ENCODE results near the gene AMPD2. TPM values are rescaled to one million over a fixed set of nuclear protein-coding genes. Genes with fewer than 3 reads are reported as not detected.

Gene AMPD2
- total and polyA plus RNA-seq, 2 of the 8 experiments (the other 6 are each of a cell fraction or from before 2014, with no cell fraction given): 37.2 to 67.7 TPM

GRCh38 chr1:109610609-109611307 is 8.9 kb upstream of the AMPD2 start:
- WGBS, 2 experiments (ENCODE audit: extremely low coverage in 1 of 2, insufficient coverage in 1 of 2, insufficient read length in 1 of 2, insufficient replicate concordance in 2 of 2, low coverage in 1 of 2, low lambda C conversion rate in 2 of 2, missing lambda C conversion rate in 1 of 2): 86% methylated on average over 3 of the region's 3 CpGs; no CpG with 5 or more reads in 1 of the 2 experiments
- FAIRE-seq: no peak
- no peak overlapping the region for H3K4me2 ChIP-seq (ENCODE audit: insufficient read depth in 1 of 2, low read depth in 2 of 2, low read length in 2 of 2)

More at GRCh38 chr1:109610609-109611307, 8.9 kb upstream of the AMPD2 start:
- no peak for DNase-seq (ENCODE audit: low read depth in 1 of 2, low spot score in 2 of 2)
- no peak overlapping the region for H3K23ac ChIP-seq (ENCODE audit: insufficient read length)
- no peak for TF ChIP-seq POLR2AphosphoS5 (IDR thresholded peaks at IDR 0.05; ENCODE audit: low read depth, low read length)
- TF ChIP-seq SIX5 (IDR thresholded peaks at IDR 0.05; ENCODE audit: low read depth, low read length): no peak
- no peaks in the 10 kb centered on the region for H3K4me1 ChIP-seq (replicated peaks in 1 of 4; ENCODE audit: control insufficient read depth in 3 of 4, insufficient read depth in 4 of 4, low read length in 3 of 4)
- no peak overlapping the region for H2BK5ac ChIP-seq (ENCODE audit: low read depth, low read length)
- ChIA-PET POLR2A (ENCODE audit: partially characterized antibody) (interaction anchor here (1.8 to 1.9 kb wide), 2 partner anchors 10 kb away, joined by 6 read pairs; partner anchors contain the start of gene AMPD2), CTCF (ENCODE audit: partially characterized antibody) (interaction anchor here (0.9 to 6.8 kb wide), 8 partner anchors 11 to 162 kb away, joined by 3 to 92 read pairs (median 4); no protein-coding TSS in a partner anchor)
- no peak overlapping the region for H3K4me3 ChIP-seq (ENCODE audit: extremely low read depth in 1 of 4, insufficient read depth in 2 of 4, low read depth in 3 of 4, low read length in 4 of 4)
- H2AFZ ChIP-seq (ENCODE audit: low read length): no peak overlapping the region
- H3K27ac ChIP-seq (ENCODE audit: low read depth, low read length): no peak overlapping the region
- no peak overlapping the region for H2BK20ac ChIP-seq (ENCODE audit: low read length)
- no peak overlapping the region for H4K5ac ChIP-seq (ENCODE audit: insufficient read length, low read depth, low read length)
- no peaks in the 10 kb centered on the region for H3K79me2 ChIP-seq (ENCODE audit: control insufficient read depth in 1 of 2, insufficient read depth in 2 of 2, low read length in 2 of 2)
- H3K18ac ChIP-seq (ENCODE audit: extremely low read depth, low read length): no peak overlapping the region
- H2BK15ac ChIP-seq (ENCODE audit: low read length): no peak overlapping the region
- H2BK12ac ChIP-seq (ENCODE audit: low read depth, low read length): no peak overlapping the region
- H3K79me1 ChIP-seq (ENCODE audit: low read depth, low read length): no peaks in the 10 kb centered on the region
- no peaks in the 10 kb centered on the region for H3K23me2 ChIP-seq (ENCODE audit: low read depth, low read length)
- H3K9ac ChIP-seq (replicated peaks in 1 of 4; ENCODE audit: extremely low read depth in 1 of 4, low read depth in 3 of 4, low read length in 3 of 4): no peak overlapping the region
- H2BK120ac ChIP-seq (replicated peaks; ENCODE audit: low read depth, low read length): no peak overlapping the region
- H2AK5ac ChIP-seq (ENCODE audit: low read depth, low read length): no peak overlapping the region
- H4K20me1 ChIP-seq (replicated peaks in 1 of 2; ENCODE audit: control insufficient read depth in 1 of 2, insufficient read depth in 2 of 2, low read length in 2 of 2): no peaks in the 10 kb centered on the region
- no peaks in the 10 kb centered on the region for H3K9me3 ChIP-seq (ENCODE audit: insufficient read depth in 2 of 2, low read depth in 1 of 2, low read length in 1 of 2)
- H3K56ac ChIP-seq (replicated peaks; ENCODE audit: insufficient read length, low read depth, low read length): no peak overlapping the region
- H4K91ac ChIP-seq (replicated peaks; ENCODE audit: insufficient read length, low read length): no peak overlapping the region
- no peak overlapping the region for H3K14ac ChIP-seq (ENCODE audit: insufficient read length)
- no peaks in the 10 kb centered on the region for H3K27me3 ChIP-seq (replicated peaks in 1 of 4; ENCODE audit: control insufficient read depth in 3 of 4, extremely low read depth in 1 of 4, insufficient read depth in 3 of 4, low read length in 3 of 4)
- H4K8ac ChIP-seq (ENCODE audit: extremely low read depth, insufficient read depth, low read length): no peak overlapping the region
- no peak overlapping the region for H3K4ac ChIP-seq (replicated peaks; ENCODE audit: insufficient read length, low read depth, low read length)
- H3K36me3 ChIP-seq (ENCODE audit: control insufficient read depth in 2 of 4, insufficient read depth in 4 of 4, low read length in 3 of 4): no peaks in the 10 kb centered on the region

Data from H1 (cell line).